CD14-positive monocyte (primary cell): ENCODE data around the gene NPRL2. TPM values are rescaled to one million over a fixed set of nuclear protein-coding genes. Genes with fewer than 3 reads are reported as not detected.

Experiments
- DNase-seq, 3 donors: peaks; one replicate each; pipeline ENCODE4 v3.0.0-alpha.2; 2011 to 2022
- H2AFZ ChIP-seq: 2 replicates; pipeline ENCODE4 v1.6.0; 2012; ENCODE audit warnings: mild to moderate bottlenecking, low read depth, low read length, inconsistent platforms; ENCODE audit not compliant: insufficient read depth, poor library complexity, severe bottlenecking
- H3K27ac ChIP-seq, 2 donors: 1 replicate in 1 of 2; 2 replicates in 1 of 2; pipeline ENCODE4 v1.5.1; 2012 to 2013; ENCODE audit warnings: low read length in 2 of 2, control low read depth in 1 of 2, inconsistent platforms in 1 of 2, low read depth in 1 of 2, mild to moderate bottlenecking in 1 of 2
- H3K27me3 ChIP-seq, 2 donors: one replicate each; pipeline versions ENCODE4 v1.6.0 to v1.6.1; 2011 to 2013; ENCODE audit warnings: low read length in 2 of 2; ENCODE audit not compliant: control insufficient read depth in 2 of 2, insufficient read depth in 2 of 2
- H3K36me3 ChIP-seq, 2 donors: replicated peaks in 1 of 2; 1 replicate in 1 of 2; 2 replicates in 1 of 2; pipeline versions ENCODE4 v1.5.1 to v1.6.1; 2012 to 2013; ENCODE audit warnings: low read length in 2 of 2, control low read depth in 1 of 2, inconsistent platforms in 1 of 2, mild to moderate bottlenecking in 1 of 2; ENCODE audit not compliant: insufficient read depth in 2 of 2, control insufficient read depth in 1 of 2
- H3K4me1 ChIP-seq, 2 donors: 1 replicate in 1 of 2; 2 replicates in 1 of 2; pipeline versions ENCODE4 v1.5.1 to v1.6.1; 2012 to 2013; ENCODE audit warnings: low read length in 2 of 2, control low read depth in 1 of 2, inconsistent platforms in 1 of 2, mild to moderate bottlenecking in 1 of 2, moderate library complexity in 1 of 2; ENCODE audit not compliant: insufficient read depth in 2 of 2, control insufficient read depth in 1 of 2
- H3K4me2 ChIP-seq: replicated peaks from 2 replicates; pipeline ENCODE3; 2012; ENCODE audit warnings: low read length, moderate library complexity, mild to moderate bottlenecking; ENCODE audit not compliant: poor library complexity, severe bottlenecking; ENCODE audit errors: extremely low read depth
- H3K4me3 ChIP-seq, 3 experiments: fragments of 200-600 bp in 1 of 3; sonication (generic) in 1 of 3; replicated peaks in 1 of 3; 1 replicate in 2 of 3; 2 replicates in 1 of 3; pipeline ENCODE4 v1.5.1; 2011 to 2013; ENCODE audit warnings: low read length in 3 of 3, mild to moderate bottlenecking in 3 of 3, control low read depth in 2 of 3, low read depth in 2 of 3, inconsistent platforms in 1 of 3, moderate library complexity in 1 of 3
- H3K79me2 ChIP-seq: 2 replicates; pipeline ENCODE4 v1.6.0; 2012; ENCODE audit warnings: mild to moderate bottlenecking, control low read depth, inconsistent platforms, low read length, moderate library complexity; ENCODE audit not compliant: insufficient read depth
- H3K9ac ChIP-seq: 2 replicates; pipeline ENCODE4 v1.6.0; 2017; ENCODE audit warnings: low read length, mild to moderate bottlenecking; ENCODE audit not compliant: insufficient read depth, poor library complexity, severe bottlenecking
- H3K9me3 ChIP-seq, 2 donors: replicated peaks in 1 of 2; 1 replicate in 1 of 2; 2 replicates in 1 of 2; pipeline versions ENCODE4 v1.5.1 to v1.6.1; 2012 to 2013; ENCODE audit warnings: low read length in 2 of 2, control low read depth in 1 of 2; ENCODE audit not compliant: control insufficient read depth in 1 of 2, insufficient read depth in 1 of 2
- H4K20me1 ChIP-seq: 2 replicates; pipeline ENCODE4 v1.6.0; 2012; ENCODE audit warnings: mild to moderate bottlenecking, low read length, control low read depth, moderate library complexity; ENCODE audit not compliant: insufficient read depth
- H3K27ac Mint-ChIP-seq, 7 donors: one replicate each; pipeline ENCODE4 v1.8.0; 2020; ENCODE audit warnings: mild to moderate bottlenecking in 7 of 7, mixed read lengths in 7 of 7, moderate library complexity in 6 of 7, inconsistent platforms in 2 of 7
- H3K27me3 Mint-ChIP-seq, 3 donors: one replicate each; pipeline ENCODE4 v1.8.0; 2021 to 2022; ENCODE audit warnings: low read depth in 3 of 3, mild to moderate bottlenecking in 3 of 3, mixed read lengths in 3 of 3, moderate library complexity in 3 of 3, inconsistent platforms in 1 of 3
- H3K36me3 Mint-ChIP-seq, 2 donors: one replicate each; pipeline ENCODE4 v1.8.0; 2020; ENCODE audit warnings: mixed read lengths in 2 of 2, inconsistent platforms in 1 of 2, mild to moderate bottlenecking in 1 of 2
- H3K4me1 Mint-ChIP-seq: one replicate; pipeline ENCODE4 v1.8.0; 2020; ENCODE audit warnings: mild to moderate bottlenecking, mixed read lengths
- H3K4me3 Mint-ChIP-seq, 2 donors: one replicate each; pipeline ENCODE4 v1.8.0; 2020; ENCODE audit warnings: mild to moderate bottlenecking in 2 of 2, mixed read lengths in 2 of 2, moderate library complexity in 1 of 2
- H3K9me3 Mint-ChIP-seq, 7 donors: one replicate each; pipeline ENCODE4 v1.8.0; 2020 to 2022; ENCODE audit warnings: mixed read lengths in 7 of 7, mild to moderate bottlenecking in 6 of 7, moderate library complexity in 6 of 7, inconsistent platforms in 2 of 7
- CTCF ChIP-seq: fragments of 200-600 bp; IDR thresholded peaks from one replicate; pipeline ENCODE4 v1.8.0; 2022; ENCODE audit warnings: antibody characterized with exemption, mild to moderate bottlenecking
- WGBS: methylation state at CpG from one replicate; pipeline ENCODE4 v1.1.5; 2013; ENCODE audit warnings: missing lambda C conversion rate; ENCODE audit not compliant: insufficient coverage; 5-methylcytosine and 5-hydroxymethylcytosine counted together
- intact Hi-C, 2 donors: fragments of 100-400 bp; cut with micrococcal nuclease; formaldehyde crosslinking; loops; one replicate each; pipeline versions ENCODE4 v1.15.0 to v1.15.1; 2023
- polyA minus RNA-seq: library from RNA; depleted of rRNA, polyadenylated mRNA; stranded (reverse); fragments of >200 nt; gene quantifications from 2 replicates; pipeline ENCODE4 v1.2.3, GENCODE V29; 2012
- polyA plus RNA-seq, 3 donors: library from polyadenylated mRNA; depleted of rRNA in 1 of 3; unstranded in 2 of 3; stranded (reverse) in 1 of 3; fragments of 300-500 nt in 2 of 3; fragments of >200 nt in 1 of 3; fragmentation: Illumina TruSeq in 2 of 3; gene quantifications; 1 replicate in 2 of 3; 2 replicates in 1 of 3; pipeline ENCODE4 v1.2.3, GENCODE V29; 2012 to 2021
- total RNA-seq, 12 experiments: library from RNA in 1 of 12; stranded (reverse) in 1 of 12; fragments of 120-200 nt in 1 of 12; gene quantifications; one replicate each; pipeline ENCODE4 v1.2.4 and lab custom pipeline; 2013 to 2026; ENCODE audit warnings: mixed read lengths in 6 of 12, inconsistent platforms in 1 of 12

Gene NPRL2
- total RNA-seq (2013): 17.3 TPM
- polyA plus RNA-seq (10 to 100 TPM; 20.9 to 37.9 (median 23.5) TPM), polyA minus RNA-seq (14.4 and 19.7 TPM in 2 replicates), total RNA-seq (lab: John Stamatoyannopoulos, UW) (0.92 to 9.6 (median 6.5) reads per million in 11 experiments)

- H3K4me1 ChIP-seq: peaks cover 42 to 58% of the 10 kb centered on the region in 2 donors
- WGBS: under 1% methylated on average over 59 of the region's 64 CpGs
- H3K4me3 ChIP-seq: peak within 1 kb of the TSS; percentile 79 to 93 (median 85)
- no peaks in the 10 kb centered on the region for H3K27me3 Mint-ChIP-seq
- H3K4me2 ChIP-seq: peak within 1 kb of the TSS; percentile 82
- H3K4me3 Mint-ChIP-seq: peak within 1 kb of the TSS; percentile 92 to 95
- peaks cover 35 to 46% of the 10 kb centered on the region in 2 donors for H3K36me3 Mint-ChIP-seq
- peaks cover 61% of the 10 kb centered on the region for H3K79me2 ChIP-seq
- peaks cover 59% of the 10 kb centered on the region for H3K4me1 Mint-ChIP-seq
- TF ChIP-seq CTCF: no peak
- peak within 1 kb of the TSS; percentile 74 for H3K9ac ChIP-seq
- H4K20me1 ChIP-seq: peaks cover 57% of the 10 kb centered on the region
- H3K27ac ChIP-seq: peak within 1 kb of the TSS; percentile 85 to 94
- H3K27me3 ChIP-seq: no peaks in the 10 kb centered on the region
- H3K36me3 ChIP-seq: peaks cover 40 to 47% of the 10 kb centered on the region in 2 donors
- H3K9me3 Mint-ChIP-seq: no peaks in the 10 kb centered on the region
- H3K9me3 ChIP-seq: no peaks in the 10 kb centered on the region
- H3K27ac Mint-ChIP-seq: peak within 1 kb of the TSS; percentile 95 to 99 (median 97)
- H2AFZ ChIP-seq: peak within 1 kb of the TSS; percentile 87
- intact Hi-C loops: loop anchor here (1.0 to 10.0 kb wide), 5 partner anchors 9 to 1044 kb away; partner anchors contain the start of genes CISH (in 1 of the 2), MON1A (in 1 of the 2), RBM15B (in 1 of the 2) and TMEM115 (in 1 of the 2)
- DNase-seq: peak; percentile 95 to 97 (median 96)
Observed at GRCh38 chr3:50350527-50351322, at the start of gene NPRL2, which contains the start of gene CYB561D2. TSS of gene NPRL2 (minus strand) at chr3:50350775. CDS start at chr3:50350652, 123 bp downstream. TSS of gene CYB561D2 (plus strand) at chr3:50350862. CDS start at chr3:50351434, 572 bp downstream.

- Histone ChIP-seq H3K4me3 (no peak overlapping the region), H2AFZ (no peak overlapping the region), H3K27ac (no peak overlapping the region), H3K4me2 (no peak overlapping the region), H4K20me1 (no peaks in the 10 kb centered on the region), H3K4me1 (peaks cover 12 to 13% of the 10 kb centered on the region in 2 donors), H3K27me3 (no peaks in the 10 kb centered on the region), H3K9ac (no peak overlapping the region), H3K9me3 (no peaks in the 10 kb centered on the region), H3K79me2 (no peaks in the 10 kb centered on the region), H3K36me3 (no peaks in the 10 kb centered on the region)
- H3K36me3 Mint-ChIP-seq: no peaks in the 10 kb centered on the region
- peaks cover 14% of the 10 kb centered on the region for H3K4me1 Mint-ChIP-seq
- no peak for TF ChIP-seq CTCF
- WGBS: 98% methylated on average over 7 of the region's 10 CpGs
- H3K27me3 Mint-ChIP-seq: peaks cover 0 to 12% (median 1%) of the 10 kb centered on the region in 3 donors
- DNase-seq: no peak
- H3K27ac Mint-ChIP-seq: peak overlapping the region in 4 of 7 donors; percentile 27 to 76 (median 50)
- H3K4me3 Mint-ChIP-seq: no peak overlapping the region
- no peaks in the 10 kb centered on the region for H3K9me3 Mint-ChIP-seq
- intact Hi-C loops: no loop called here
Observed at GRCh38 chr3:50396502-50396901, 45.9 kb upstream of the NPRL2 start.
